ENCODE measurements around the gene NRXN2.
"Not testable (repeated sequence)": the region's sequence is repeated elsewhere in the genome, so short reads cannot be mapped to it uniquely, and the experiment has no call there.

The NRXN2 gene

DNA sequence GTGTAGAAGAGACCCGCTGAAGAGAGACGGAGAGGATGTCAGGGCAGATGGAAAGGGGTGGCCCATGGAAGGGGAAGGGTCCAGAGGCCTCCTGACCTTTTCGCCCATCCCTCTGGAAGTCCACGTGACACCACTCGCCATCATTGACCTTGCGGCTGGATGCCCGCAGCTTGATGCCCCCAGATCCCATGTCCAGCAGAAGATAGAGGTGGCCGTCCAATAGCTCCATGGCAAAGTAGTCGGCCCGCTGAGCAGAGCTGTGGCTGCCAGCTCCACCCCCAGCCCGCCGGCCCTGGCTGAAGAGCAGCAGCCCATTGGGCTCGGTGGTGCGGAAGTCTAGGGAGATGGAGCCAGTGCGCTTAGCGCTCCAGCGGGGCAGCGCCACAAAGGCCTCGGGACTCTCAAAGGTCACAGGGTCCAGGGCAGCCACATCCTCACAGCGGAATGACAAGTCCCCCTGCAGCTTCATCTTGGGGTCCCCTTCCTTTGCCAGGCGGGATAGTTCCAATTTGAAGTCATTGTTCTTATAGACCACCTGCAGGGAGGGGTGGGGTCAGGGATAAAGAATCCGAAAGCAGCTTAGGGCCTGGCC is 55.7 kb downstream of the NRXN2 start:
- FAIRE-seq, result no peak

DNA sequence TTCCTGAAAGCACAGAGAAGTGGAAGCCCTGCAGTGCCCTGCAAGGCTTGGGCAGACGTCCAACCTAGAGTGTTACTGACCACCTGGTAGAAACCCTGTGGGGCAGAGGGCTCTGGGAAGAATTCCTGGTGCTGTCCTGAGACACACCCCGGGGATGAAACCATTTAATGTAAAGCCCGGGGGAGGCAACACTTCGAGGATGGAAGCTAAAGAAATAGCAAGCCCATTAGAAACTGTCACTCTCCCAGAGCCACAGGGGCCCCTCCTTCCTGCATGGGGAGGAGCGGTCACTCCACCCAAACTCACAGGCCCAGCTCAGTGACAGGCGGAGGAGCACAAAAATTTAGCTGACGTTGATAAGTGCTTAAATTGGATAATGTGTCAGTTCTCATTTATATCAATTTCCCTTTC is 57.6 kb downstream of the NRXN2 start:
- no peak for FAIRE-seq

DNA sequence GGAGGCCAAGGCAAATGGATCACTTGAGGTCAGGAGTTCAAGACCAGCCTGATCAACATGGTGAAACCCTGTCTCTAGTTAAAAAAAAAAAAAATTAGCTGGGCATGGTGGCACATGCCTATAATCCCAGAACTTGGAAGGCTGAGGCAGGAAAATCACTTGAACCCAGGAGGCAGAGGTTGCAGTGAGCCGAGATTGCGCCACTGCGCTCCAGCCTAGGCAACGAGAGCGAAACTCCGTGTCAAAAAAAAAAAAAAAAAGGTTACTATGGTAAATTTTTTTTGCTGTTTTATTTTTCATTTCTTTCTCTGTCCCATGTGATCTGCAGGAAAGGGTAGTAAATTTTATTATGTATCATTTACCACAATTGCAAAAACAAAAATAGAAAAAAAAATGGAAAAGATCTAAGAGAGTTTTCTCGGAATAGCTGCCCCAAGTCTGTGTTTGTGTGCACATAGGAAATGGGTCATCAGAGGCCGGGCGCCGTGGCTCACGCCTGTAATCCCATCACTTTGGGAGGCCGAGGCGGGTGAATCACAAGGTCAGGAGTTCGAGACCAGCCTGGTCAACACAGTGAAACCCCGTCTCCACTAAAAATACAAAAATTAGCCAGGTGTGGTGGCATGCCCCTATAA is 58.6 kb downstream of the NRXN2 start:
- FAIRE-seq, result not testable (repeated sequence)

DNA sequence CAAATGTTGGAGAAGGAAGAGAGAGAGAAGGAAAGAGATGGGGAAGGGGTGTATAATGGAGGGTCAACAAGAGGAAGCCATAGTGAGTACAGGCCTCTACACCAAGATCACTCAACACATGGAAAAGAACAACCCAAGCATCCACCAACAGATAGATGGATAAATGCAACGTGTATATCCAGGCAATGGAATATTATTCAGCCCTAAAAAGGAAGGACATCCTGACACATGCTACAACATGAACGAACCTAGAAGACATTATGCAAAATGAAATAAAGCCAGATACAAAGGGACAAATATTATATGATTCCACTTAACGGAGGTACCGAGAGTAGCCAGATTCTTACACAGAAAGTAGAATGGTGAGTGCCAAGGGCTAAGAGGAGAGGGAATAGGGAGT is 59.3 kb downstream of the NRXN2 start:
- no peak for FAIRE-seq

DNA sequence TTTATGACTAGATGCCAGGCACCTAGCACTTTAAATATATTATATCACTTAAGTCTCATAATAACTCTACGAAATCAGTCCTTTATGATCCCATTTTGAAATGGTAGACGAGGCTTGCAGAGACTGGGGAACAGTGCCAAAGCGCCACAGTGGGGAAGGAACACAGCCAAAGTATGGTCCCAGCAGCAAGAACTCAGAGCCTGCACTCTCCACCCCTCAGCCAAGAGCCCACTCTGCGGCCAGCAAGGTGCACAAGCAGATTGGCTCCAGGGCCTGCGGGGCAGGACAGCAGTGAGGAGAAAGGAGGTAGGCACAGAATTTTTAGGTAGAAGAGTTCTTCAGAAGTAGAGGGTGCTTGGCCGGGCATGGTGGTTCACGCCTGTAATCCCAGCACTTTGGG is 61.4 kb downstream of the NRXN2 start:
- no peak for FAIRE-seq

- FAIRE-seq, result no peak
Measured at GRCh38 chr11:64661146-64661545, 61.9 kb downstream of the NRXN2 start.

- FAIRE-seq, result no peak
Measured at GRCh38 chr11:64660706-64661105, 62.3 kb downstream of the NRXN2 start.

GRCh38 chr11:64660205-64660604 is 62.8 kb downstream of the NRXN2 start:
- FAIRE-seq, result no peak

GRCh38 chr11:64659417-64660144 is 63.4 kb downstream of the NRXN2 start:
- FAIRE-seq, result no peak

- FAIRE-seq, result no peak
Measured at GRCh38 chr11:64658265-64658664, 64.7 kb downstream of the NRXN2 start.

- FAIRE-seq, result no peak
Measured at GRCh38 chr11:64656862-64657261, 66.1 kb downstream of the NRXN2 start.

DNA sequence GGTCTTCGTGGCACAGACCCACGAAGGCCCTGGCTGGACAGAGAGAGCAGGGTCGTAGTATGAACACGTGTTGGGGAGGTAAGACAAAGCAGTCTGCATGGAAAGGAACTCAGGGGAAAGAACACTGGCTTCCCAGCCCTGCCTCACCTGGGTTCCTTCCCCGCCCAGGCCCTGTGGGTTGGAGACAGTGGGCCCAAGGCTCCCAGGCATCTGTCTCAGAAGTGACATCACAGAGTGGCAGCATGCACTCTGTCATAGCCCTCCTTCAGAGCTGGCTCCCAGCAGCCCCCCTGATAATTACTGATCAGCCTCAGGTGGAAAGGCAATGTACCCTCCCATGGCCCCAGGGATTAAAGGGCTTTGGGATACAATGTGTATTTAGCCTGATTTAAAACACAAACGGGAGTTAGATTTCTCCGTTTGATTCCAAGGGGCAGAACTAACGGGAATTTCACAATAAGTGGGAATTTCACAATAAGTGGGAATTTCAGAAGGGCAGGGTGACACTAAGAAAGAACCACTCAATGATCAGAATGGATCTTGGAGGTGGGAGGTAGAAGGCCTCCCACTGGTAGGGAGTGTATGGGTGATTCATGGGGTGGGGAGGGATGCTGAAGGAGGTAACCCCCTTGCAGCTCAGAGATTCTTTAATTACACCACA is 66.9 kb downstream of the NRXN2 start:
- FAIRE-seq, result no peak

GRCh38 chr11:64654958-64655541 is 67.9 kb downstream of the NRXN2 start:
- no peak for FAIRE-seq

- no peak for FAIRE-seq
Measured at GRCh38 chr11:64654439-64654838, 68.6 kb downstream of the NRXN2 start.

DNA sequence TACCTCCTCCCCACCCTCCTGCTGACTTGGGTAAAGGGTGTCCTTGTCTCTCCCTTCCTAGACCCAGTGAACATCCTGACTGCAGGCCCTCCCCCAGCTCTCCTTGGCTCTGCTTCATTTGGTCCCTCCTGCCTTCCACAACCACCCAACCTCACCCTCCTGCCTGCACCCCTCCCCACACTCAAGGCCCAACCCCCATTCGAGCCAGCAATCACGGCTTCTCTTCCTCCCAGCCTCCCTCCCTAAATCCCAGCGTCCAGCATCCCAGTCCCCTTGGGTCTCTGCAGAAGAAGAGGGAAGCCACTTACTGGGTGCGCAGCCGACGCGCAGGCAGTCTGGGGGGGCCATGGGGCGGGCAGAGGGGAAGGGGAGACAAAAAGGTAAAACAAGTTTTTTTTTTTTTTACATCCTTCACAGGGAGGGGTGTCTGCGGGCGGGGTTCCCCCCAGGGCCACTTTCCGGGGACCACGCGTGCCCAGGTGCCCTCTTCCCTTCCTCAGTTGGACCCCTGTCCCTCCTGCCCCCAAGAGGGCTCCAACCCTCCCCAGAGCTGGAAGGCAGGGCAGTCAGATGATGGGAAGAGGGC is 69.5 kb downstream of the NRXN2 start:
- FAIRE-seq, result no peak

- no peak for FAIRE-seq
Measured at GRCh38 chr11:64652586-64653387, 70.2 kb downstream of the NRXN2 start.

DNA sequence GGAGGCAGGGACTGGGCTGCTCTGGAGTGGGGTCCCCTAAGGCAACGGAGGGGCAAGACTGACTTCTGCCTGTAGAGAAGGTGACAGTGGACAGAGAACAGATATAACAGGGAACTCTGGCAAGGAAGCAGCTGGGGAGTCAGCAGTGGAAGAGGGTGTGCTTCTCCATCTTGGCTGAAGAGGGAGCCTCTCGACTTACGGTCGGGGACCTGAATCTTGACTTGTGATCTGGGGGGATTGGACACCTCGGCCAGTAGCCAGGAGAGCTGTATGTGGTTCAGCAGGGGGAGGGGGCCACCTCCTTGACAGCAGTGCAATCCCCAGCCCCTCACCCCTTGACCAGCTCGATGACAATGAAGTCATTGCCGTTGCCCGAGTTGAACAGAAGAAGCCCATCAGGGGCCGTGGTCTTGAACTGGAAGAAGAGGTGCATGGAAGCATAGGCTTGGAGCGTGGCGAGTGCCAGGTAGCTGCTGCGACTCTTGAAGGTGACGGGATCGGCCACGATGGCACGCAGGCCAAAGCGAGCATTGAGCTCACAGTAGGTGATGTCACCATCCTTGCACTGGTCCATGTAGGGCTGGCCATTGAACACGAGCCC is 72.0 kb downstream of the NRXN2 start:
- FAIRE-seq, result no peak

DNA sequence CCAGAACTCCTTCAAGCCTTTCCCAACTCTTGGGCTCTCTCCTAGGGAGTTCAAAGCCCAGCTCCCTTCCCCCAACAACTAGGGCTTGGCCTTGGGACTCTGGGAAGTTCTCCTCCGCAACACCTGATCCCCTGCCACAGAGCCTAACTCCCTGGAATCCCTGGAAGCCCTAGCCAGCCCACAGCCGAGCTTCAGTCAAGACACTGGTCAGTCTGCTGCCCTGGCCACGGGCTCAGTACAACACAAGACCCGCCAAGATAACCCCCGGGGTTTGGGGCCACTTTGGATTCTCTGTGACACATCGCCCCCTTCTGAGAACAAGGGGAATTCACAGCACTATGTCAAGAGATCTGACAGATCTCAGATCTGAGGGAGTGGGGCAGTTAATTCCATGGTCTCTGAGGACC is 73.7 kb downstream of the NRXN2 start:
- no peak for FAIRE-seq

DNA sequence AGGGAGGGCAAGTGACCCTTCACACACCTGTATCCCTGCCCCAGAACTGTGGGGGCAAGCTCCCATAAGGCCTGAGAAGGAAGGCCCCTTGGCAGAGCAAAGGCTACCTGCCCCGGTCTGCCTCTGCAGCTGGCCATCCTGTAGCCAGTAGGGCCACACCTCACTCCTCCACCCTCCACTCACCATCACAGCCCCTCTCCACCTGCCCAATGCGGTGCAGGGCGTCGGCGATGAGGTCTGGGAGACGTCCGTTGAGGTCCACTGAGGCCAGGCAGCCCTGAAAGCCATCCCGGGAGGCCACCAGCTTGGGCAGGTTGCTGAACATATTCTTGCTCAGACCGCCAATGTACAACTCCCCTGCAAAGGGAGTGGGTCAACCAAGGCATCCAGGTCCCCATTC is 74.4 kb downstream of the NRXN2 start:
- FAIRE-seq, result no peak

DNA sequence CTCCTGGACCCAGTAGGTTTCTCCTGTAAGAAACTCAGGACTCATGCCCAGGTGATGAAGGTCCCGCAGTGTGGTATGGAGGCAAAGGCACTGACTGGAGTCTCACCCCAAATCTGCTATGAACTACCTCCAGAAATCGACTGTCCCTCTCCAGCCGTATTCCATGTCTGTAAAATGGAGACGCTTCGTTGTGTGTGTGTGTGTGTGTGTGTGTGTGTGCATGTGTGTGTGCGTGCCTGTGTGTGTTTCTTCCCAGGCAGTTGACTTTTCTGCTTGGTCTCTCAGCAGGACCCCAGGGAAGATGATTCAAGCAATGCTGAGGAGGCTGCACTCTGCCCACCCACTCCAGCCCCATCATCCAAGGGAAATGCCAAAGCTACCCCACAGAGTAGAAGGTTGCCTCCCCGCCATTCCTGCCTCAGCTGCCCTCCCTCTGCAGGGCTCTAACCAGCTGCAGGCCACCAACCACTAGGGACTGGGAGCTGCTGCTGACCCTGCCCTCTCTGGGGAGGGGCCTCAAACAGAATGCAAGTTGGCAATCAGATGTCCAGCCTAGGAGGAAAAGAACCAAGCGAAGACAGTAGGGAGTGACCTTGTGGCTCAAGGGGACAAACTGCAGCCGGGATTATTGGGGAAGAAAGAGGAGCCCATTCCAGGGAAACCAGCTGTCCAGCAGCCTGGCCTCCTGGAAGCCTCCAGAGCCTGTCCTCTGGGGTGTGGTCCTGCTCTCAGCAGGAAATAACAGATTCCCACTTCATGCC is 75.8 kb downstream of the NRXN2 start:
- no peak for FAIRE-seq

Data from G401.6 (cell line).